Measurements from ENCODE around the gene KRTAP9-8.

- TF ChIP-seq EZH2 (IDR thresholded peaks at IDR 0.05) (no peak), POLR2A (IDR thresholded peaks at IDR 0.05; ENCODE audit: borderline replicate concordance, extremely low read depth, insufficient read depth, insufficient read length) (no peak), POLR2AphosphoS5 (IDR thresholded peaks at IDR 0.05; ENCODE audit: low read depth, low read length) (no peak), MAX (IDR thresholded peaks at IDR 0.05) (no peak), ZNF274 (IDR thresholded peaks at IDR 0.05; ENCODE audit: low read depth, low read length) (no peak), CEBPB (IDR thresholded peaks at IDR 0.05; ENCODE audit: low read depth) (no peak), EZH2phosphoT487 (IDR thresholded peaks at IDR 0.05; ENCODE audit: borderline replicate concordance) (no peak), ZFX (IDR thresholded peaks at IDR 0.05) (no peak), EGR1 (IDR thresholded peaks at IDR 0.05; ENCODE audit: low read depth) (no peak), SRF (IDR thresholded peaks at IDR 0.05; ENCODE audit: low read depth) (no peak), TCF7L2 (IDR thresholded peaks at IDR 0.05; ENCODE audit: borderline replicate concordance, extremely low read depth, insufficient read depth, insufficient read length) (no peak), RAD21 (IDR thresholded peaks at IDR 0.05; ENCODE audit: low read depth) (no peak)
- TF ChIP-seq, protein P1, sequence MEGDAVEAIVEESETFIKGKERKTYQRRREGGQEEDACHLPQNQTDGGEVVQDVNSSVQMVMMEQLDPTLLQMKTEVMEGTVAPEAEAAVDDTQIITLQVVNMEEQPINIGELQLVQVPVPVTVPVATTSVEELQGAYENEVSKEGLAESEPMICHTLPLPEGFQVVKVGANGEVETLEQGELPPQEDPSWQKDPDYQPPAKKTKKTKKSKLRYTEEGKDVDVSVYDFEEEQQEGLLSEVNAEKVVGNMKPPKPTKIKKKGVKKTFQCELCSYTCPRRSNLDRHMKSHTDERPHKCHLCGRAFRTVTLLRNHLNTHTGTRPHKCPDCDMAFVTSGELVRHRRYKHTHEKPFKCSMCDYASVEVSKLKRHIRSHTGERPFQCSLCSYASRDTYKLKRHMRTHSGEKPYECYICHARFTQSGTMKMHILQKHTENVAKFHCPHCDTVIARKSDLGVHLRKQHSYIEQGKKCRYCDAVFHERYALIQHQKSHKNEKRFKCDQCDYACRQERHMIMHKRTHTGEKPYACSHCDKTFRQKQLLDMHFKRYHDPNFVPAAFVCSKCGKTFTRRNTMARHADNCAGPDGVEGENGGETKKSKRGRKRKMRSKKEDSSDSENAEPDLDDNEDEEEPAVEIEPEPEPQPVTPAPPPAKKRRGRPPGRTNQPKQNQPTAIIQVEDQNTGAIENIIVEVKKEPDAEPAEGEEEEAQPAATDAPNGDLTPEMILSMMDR (IDR thresholded peaks at IDR 0.05 in 2 of 3, conservative IDR thresholded peaks at IDR 0.05 in 1 of 3; ENCODE audit: borderline replicate concordance in 1 of 3, insufficient read depth in 1 of 3, low read depth in 2 of 3, low read length in 2 of 3), result no peak
Measured at GRCh38 chr17:41265078-41265477, 27.3 kb downstream of the KRTAP9-8 start, which contains the start of gene KRTAP9-6.

Data from HCT116 (cell line).